AG04450 (cell line): ENCODE measurements around the gene TNS3. TPM values are rescaled to one million over a fixed set of nuclear protein-coding genes. Genes with fewer than 3 reads are reported as not detected.

Experiments
- CTCF ChIA-PET: fragments of 300-600, 350-600 bp; formaldehyde crosslinking; extraction: SDS; loops from one replicate; lab custom pipeline; 2022; ENCODE audit warnings: antibody characterized with exemption, inconsistent platforms; lab: Charles Lee
- POLR2A ChIA-PET: fragments of 350-600 bp; formaldehyde crosslinking; extraction: SDS; loops from one replicate; lab custom pipeline; 2021; ENCODE audit warnings: antibody characterized with exemption, inconsistent platforms; lab: Yijun Ruan, JAX
- DNase-seq: peaks from one replicate; pipeline ENCODE4 v3.0.0-alpha.2; 2011; ENCODE audit warnings: low read depth, low spot score
- H3K27ac ChIP-seq: one replicate; pipeline ENCODE4 v1.5.1; 2012; ENCODE audit warnings: low read depth, low read length, control low read depth
- H3K27me3 ChIP-seq: one replicate; pipeline ENCODE4 v1.6.0; 2012; ENCODE audit warnings: low read length; ENCODE audit not compliant: control insufficient read depth, insufficient read depth
- H3K4me3 ChIP-seq: 2 replicates; pipeline ENCODE4 v1.5.1; 2011; ENCODE audit warnings: mild to moderate bottlenecking, low read depth, low read length, control low read depth
- H3K9me3 ChIP-seq: 2 replicates; pipeline ENCODE4 v1.5.1; 2012; ENCODE audit warnings: low read length; ENCODE audit not compliant: control insufficient read depth, insufficient read depth
- polyA plus RNA-seq: library from polyadenylated mRNA; depleted of rRNA; stranded (reverse); fragments of >200 nt; gene quantifications from 2 replicates; pipeline ENCODE4 v1.2.3, GENCODE V29; 2011
- TF ChIP-seq, protein P1 (sequence below): IDR thresholded peaks from 2 replicates; pipeline ENCODE4 v1.5.1; 2011; ENCODE audit warnings: low read depth, low read length, control low read depth, inconsistent platforms

The TNS3 gene
- polyA plus RNA-seq, 1 experiment = 131 TPM

DNA sequence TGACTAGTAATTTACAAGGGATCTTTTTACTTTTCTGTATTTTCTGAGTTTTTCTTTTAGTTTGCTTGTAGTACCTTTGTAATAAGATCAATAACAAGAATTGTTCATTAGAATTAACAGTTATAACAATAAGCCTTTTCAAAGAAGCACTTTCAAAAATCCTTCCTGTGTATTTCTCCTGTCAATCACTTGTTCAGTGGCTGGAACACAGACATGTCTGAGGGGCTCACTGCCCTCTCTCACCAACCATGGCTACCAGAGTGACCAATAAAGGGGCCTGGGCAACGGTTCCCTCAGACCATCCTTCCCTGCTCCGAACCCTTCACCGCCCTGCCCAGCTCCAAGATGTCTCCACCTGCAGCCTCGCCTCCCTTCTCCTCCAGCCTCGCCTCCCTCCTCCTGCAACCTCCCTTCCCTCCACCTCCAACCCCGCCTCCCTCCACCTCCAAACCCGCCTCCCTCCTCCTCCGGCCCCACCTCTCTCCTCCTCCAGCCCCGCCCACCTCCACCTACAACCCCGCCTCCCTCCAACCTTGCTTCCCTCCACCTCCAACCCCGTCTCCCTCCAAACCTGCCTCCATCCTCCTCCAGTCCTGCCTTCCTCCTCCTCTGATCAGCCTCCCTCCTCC, 353.4 kb downstream of the TNS3 start:
- Histone ChIP-seq H3K4me3 (no peak overlapping the region), H3K9me3 (no peaks in the 10 kb centered on the region), H3K27me3 (peaks cover 5% of the 10 kb centered on the region), H3K27ac (no peak overlapping the region)
- TF ChIP-seq, protein P1, sequence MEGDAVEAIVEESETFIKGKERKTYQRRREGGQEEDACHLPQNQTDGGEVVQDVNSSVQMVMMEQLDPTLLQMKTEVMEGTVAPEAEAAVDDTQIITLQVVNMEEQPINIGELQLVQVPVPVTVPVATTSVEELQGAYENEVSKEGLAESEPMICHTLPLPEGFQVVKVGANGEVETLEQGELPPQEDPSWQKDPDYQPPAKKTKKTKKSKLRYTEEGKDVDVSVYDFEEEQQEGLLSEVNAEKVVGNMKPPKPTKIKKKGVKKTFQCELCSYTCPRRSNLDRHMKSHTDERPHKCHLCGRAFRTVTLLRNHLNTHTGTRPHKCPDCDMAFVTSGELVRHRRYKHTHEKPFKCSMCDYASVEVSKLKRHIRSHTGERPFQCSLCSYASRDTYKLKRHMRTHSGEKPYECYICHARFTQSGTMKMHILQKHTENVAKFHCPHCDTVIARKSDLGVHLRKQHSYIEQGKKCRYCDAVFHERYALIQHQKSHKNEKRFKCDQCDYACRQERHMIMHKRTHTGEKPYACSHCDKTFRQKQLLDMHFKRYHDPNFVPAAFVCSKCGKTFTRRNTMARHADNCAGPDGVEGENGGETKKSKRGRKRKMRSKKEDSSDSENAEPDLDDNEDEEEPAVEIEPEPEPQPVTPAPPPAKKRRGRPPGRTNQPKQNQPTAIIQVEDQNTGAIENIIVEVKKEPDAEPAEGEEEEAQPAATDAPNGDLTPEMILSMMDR = no peak
- POLR2A ChIA-PET = no interaction called here
- DNase-seq = no peak
- CTCF ChIA-PET = interaction anchor here (3.4 kb wide), 1 partner anchor 38 kb away, joined by 11 read pairs; no protein-coding TSS in a partner anchor

DNA sequence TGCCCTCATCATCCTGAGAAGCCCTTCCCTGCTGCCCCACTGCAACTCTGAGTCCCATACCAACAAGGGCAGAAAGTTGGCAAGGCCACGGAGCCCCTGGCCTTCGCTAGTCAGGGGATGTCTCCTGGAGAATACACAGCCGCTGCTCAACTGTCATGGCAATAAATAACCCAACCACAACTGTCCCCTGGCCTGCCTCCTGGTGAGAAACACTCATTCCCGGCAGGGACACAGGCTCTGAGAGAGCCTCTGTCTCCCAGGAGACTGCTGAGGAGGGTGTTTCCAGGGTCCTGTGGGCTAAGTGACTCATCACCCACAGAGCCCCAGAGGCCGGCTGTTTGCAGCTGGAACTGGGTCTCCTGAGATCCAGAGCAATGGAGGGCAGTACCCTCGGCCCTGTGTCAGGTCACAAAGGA, 354.1 kb downstream of the TNS3 start:
- no peaks in the 10 kb centered on the region for H3K9me3 ChIP-seq
- DNase-seq = peak; percentile 18
- no peak overlapping the region for H3K27ac ChIP-seq
- H3K4me3 ChIP-seq = no peak overlapping the region
- ChIA-PET POLR2A (no interaction called here), CTCF (interaction anchor here (3.4 kb wide), 1 partner anchor 38 kb away, joined by 11 read pairs; no protein-coding TSS in a partner anchor)
- TF ChIP-seq, protein P1 = no peak
- peaks cover 5% of the 10 kb centered on the region for H3K27me3 ChIP-seq

DNA sequence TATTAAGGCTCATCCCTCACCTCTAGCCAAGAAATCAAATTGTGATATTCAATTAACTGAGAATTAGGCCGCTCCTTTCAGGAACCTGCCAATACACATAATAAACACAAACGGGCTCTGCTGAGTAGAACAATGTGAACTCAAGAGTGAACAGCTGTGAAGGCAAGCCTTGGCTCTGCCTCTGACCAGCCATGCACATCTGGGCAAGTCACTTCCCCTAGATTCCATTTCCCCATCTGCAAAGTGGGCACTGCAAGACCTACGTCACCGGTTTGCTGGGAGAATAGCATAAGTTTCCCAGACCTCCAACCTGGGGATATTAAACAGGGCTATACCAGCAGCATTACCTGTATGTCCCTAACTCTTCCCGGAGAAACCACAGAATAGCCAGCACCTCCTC, 355.2 kb downstream of the TNS3 start:
- TF ChIP-seq, protein P1 = no peak
- DNase-seq = no peak
- Histone ChIP-seq H3K9me3 (no peaks in the 10 kb centered on the region), H3K4me3 (no peak overlapping the region), H3K27ac (no peak overlapping the region), H3K27me3 (peaks cover 5% of the 10 kb centered on the region)
- POLR2A ChIA-PET = no interaction called here
- CTCF ChIA-PET = interaction anchor here (3.4 kb wide), 1 partner anchor 39 kb away, joined by 11 read pairs; no protein-coding TSS in a partner anchor

DNA sequence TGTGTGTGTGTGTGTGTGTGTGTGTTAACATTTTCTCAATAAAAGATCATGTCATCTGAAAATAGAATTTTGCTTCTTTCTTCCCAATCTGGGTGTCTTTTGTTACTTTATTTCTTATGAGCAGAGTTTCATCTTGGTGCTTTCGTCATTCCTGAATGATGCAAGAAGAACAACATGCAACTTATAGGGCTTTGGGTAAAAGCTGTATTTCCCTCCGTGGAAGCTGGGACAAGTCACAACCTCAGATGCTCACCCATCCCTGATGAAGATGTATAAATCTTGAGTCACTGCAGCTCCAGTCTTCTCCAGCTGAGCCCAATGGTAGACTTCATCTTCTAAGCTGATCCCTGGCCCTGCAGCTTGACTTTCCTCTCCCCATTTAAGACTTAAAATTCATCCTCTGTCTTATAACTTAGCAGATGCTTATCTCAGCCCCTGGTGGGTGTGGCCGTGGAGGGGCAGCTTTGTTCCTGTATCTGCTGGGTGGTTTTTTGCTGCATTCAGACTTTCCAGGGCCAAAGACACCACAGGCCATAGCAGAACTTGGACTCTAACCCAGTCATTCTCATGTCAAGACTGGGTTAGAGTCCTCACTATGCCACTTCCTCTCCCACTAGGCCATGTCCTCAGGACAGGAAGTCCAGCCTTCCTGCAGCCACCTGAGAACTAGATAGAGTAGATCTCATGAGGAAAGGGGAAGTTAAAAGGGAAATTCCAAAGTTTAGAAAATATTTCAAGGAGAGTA, 356.4 kb downstream of the TNS3 start:
- CTCF ChIA-PET = interaction anchor here (3.4 kb wide), 1 partner anchor 41 kb away, joined by 11 read pairs; no protein-coding TSS in a partner anchor
- no peak for DNase-seq
- no peak overlapping the region for H3K27ac ChIP-seq
- POLR2A ChIA-PET = no interaction called here
- no peak overlapping the region for H3K4me3 ChIP-seq
- TF ChIP-seq, protein P1 = no peak
- H3K27me3 ChIP-seq = peaks cover 5% of the 10 kb centered on the region
- no peaks in the 10 kb centered on the region for H3K9me3 ChIP-seq
